ENCODE data around the gene GPR55. TPM values are rescaled to one million over a fixed set of nuclear protein-coding genes. Genes with fewer than 3 reads are reported as not detected.

Gene GPR55
- total RNA-seq, 2 donors from 2014 or later: not detected

DNA sequence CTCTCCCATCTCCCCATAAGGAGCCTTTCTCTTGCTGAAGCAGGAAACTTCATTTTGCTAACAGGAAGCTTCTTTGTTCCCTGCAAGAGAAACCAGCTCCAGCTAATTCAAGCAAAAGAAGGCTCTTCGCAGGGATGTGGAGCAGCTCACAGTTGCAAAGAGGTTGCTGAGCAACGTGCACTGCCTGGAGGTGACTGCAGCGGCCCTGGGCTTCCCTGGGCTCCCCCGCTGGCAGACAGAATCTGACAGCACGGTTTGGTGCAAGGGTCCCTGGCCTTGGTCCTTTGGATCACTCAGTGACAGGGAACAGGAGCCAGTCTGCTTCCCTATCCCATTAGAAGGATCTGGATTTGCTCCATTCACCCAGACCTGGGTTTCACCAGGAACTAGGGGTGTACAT, 25.8 kb downstream of the GPR55 start:
- H3K9me3 ChIP-seq: no peaks in the 10 kb centered on the region
- DNase-seq (ENCODE audit: low spot score): no peak

DNA sequence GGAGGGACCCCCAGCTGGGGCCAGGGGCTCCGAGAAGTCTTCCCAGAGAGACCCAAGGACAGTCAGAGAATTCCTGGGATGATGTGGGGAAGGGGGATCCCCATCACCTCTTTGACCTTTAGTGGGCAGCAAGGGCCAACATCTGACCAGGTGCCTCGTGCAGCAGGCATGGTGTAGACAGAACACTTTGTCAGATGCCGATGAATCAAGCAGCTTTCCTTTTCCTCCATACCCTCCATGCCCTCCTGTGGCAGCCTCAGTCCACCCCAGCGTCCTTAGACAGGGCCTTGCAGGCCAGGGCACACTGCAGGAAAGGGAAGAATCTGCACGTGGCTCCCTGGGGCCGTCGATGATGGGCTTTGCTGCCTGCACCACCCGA, 26.3 kb downstream of the GPR55 start:
- Histone ChIP-seq H3K4me1 (ENCODE audit: control insufficient read depth in 1 of 2, low read depth in 2 of 2) (no peaks in the 10 kb centered on the region), H3K4me3 (no peak overlapping the region), H3K9me3 (no peaks in the 10 kb centered on the region), H3K27ac (no peak overlapping the region), H3K27me3 (replicated peaks; ENCODE audit: insufficient read depth) (no peaks in the 10 kb centered on the region), H3K36me3 (no peaks in the 10 kb centered on the region)
- TF ChIP-seq, protein P1, sequence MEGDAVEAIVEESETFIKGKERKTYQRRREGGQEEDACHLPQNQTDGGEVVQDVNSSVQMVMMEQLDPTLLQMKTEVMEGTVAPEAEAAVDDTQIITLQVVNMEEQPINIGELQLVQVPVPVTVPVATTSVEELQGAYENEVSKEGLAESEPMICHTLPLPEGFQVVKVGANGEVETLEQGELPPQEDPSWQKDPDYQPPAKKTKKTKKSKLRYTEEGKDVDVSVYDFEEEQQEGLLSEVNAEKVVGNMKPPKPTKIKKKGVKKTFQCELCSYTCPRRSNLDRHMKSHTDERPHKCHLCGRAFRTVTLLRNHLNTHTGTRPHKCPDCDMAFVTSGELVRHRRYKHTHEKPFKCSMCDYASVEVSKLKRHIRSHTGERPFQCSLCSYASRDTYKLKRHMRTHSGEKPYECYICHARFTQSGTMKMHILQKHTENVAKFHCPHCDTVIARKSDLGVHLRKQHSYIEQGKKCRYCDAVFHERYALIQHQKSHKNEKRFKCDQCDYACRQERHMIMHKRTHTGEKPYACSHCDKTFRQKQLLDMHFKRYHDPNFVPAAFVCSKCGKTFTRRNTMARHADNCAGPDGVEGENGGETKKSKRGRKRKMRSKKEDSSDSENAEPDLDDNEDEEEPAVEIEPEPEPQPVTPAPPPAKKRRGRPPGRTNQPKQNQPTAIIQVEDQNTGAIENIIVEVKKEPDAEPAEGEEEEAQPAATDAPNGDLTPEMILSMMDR (IDR thresholded peaks at IDR 0.05): no peak
- ATAC-seq (ENCODE audit: insufficient number of reproducible peaks, low FRiP score, low read depth) (no peak), DNase-seq (ENCODE audit: low spot score) (no peak)

More for the DNA sequence above, 25.8 kb downstream of the GPR55 start:
- no peak for ATAC-seq (ENCODE audit: insufficient number of reproducible peaks, low FRiP score, low read depth)
- TF ChIP-seq, protein P1 (IDR thresholded peaks at IDR 0.05): no peak
- no peak overlapping the region for H3K4me3 ChIP-seq
- H3K36me3 ChIP-seq: no peaks in the 10 kb centered on the region
- H3K27ac ChIP-seq: no peak overlapping the region
- H3K4me1 ChIP-seq (ENCODE audit: control insufficient read depth in 1 of 2, low read depth in 2 of 2): no peaks in the 10 kb centered on the region
- no peaks in the 10 kb centered on the region for H3K27me3 ChIP-seq (replicated peaks; ENCODE audit: insufficient read depth)

- TF ChIP-seq, protein P1 (IDR thresholded peaks at IDR 0.05): no peak
- no peak for DNase-seq (ENCODE audit: low spot score)
These were observed 26.9 kb downstream of the GPR55 start for GRCh38 chr2:230898016-230898712.

DNA sequence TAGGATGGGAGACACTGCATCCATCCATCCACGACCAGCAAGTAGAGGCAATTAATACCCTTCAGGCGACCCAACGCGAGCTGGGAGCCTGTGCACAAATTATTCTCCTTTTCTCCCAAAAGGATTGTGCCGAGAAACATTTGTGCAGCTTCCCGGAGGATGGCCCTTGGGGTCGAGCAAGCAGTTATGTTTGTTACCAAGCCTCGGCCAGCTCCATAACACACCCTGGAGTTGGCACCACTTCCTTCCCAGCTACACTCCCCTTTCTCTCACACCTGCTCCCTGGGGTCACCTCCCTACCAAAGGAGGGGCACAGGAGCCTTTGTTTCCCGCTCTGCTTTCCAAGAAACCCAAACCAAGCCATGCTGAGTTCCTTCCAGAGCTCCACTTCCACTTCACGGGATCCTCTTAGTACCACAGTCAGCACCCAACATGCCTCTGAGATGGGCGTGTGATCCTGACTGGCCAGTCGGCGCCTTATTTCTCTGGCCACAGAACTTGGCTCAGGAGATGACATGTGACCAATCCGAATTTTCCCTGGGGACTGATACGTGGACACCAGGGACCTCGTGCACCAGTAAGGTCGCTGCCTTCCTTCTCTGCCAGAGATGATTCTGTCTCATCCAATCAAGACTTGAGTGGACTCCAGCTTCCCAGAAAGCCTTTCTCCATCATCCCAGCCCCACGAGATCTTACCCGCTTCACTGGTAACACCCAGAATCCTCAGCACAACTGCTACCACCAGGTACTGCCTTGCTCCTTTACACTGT, 28.5 kb downstream of the GPR55 start:
- ATAC-seq (ENCODE audit: insufficient number of reproducible peaks, low FRiP score, low read depth): no peak
- Histone ChIP-seq H3K4me1 (ENCODE audit: control insufficient read depth in 1 of 2, low read depth in 2 of 2) (no peaks in the 10 kb centered on the region), H3K27ac (no peak overlapping the region), H3K27me3 (replicated peaks; ENCODE audit: insufficient read depth) (no peaks in the 10 kb centered on the region), H3K36me3 (no peaks in the 10 kb centered on the region), H3K9me3 (no peaks in the 10 kb centered on the region), H3K4me3 (no peak overlapping the region)
- no peak for DNase-seq (ENCODE audit: low spot score)
- TF ChIP-seq, protein P1 (IDR thresholded peaks at IDR 0.05): no peak

More at GRCh38 chr2:230898016-230898712, 26.9 kb downstream of the GPR55 start:
- H3K4me3 ChIP-seq: no peak overlapping the region
- H3K27me3 ChIP-seq (replicated peaks; ENCODE audit: insufficient read depth): no peaks in the 10 kb centered on the region
- no peaks in the 10 kb centered on the region for H3K36me3 ChIP-seq
- no peak for ATAC-seq (ENCODE audit: insufficient number of reproducible peaks, low FRiP score, low read depth)
- no peak overlapping the region for H3K27ac ChIP-seq
- no peaks in the 10 kb centered on the region for H3K4me1 ChIP-seq (ENCODE audit: control insufficient read depth in 1 of 2, low read depth in 2 of 2)
- no peaks in the 10 kb centered on the region for H3K9me3 ChIP-seq

- TF ChIP-seq, protein P1 (IDR thresholded peaks at IDR 0.05): no peak
- Histone ChIP-seq H3K4me1 (ENCODE audit: control insufficient read depth in 1 of 2, low read depth in 2 of 2) (no peaks in the 10 kb centered on the region), H3K27ac (no peak overlapping the region), H3K36me3 (no peaks in the 10 kb centered on the region), H3K27me3 (replicated peaks; ENCODE audit: insufficient read depth) (no peaks in the 10 kb centered on the region), H3K9me3 (no peaks in the 10 kb centered on the region), H3K4me3 (no peak overlapping the region)
- DNase-seq (ENCODE audit: low spot score) (no peak), ATAC-seq (ENCODE audit: insufficient number of reproducible peaks, low FRiP score, low read depth) (no peak)
These were observed 29.3 kb downstream of the GPR55 start for GRCh38 chr2:230895536-230896345.
